Ishikawa (cell line): ENCODE results near the gene PTPRN2.

Source experiments
- CEBPB ChIP-seq: IDR thresholded peaks from 2 replicates; pipeline ENCODE4 v1.6.1; 2012
- EP300 ChIP-seq: IDR thresholded peaks from 2 replicates; pipeline ENCODE4 v1.6.1; 2012; ENCODE audit warnings: borderline replicate concordance
- FOXM1 ChIP-seq: IDR thresholded peaks from 2 replicates; pipeline ENCODE4 v1.6.1; 2012; ENCODE audit warnings: low read depth, borderline replicate concordance
- NFIC ChIP-seq: IDR thresholded peaks from 2 replicates; pipeline ENCODE4 v1.6.1; 2012
- TF ChIP-seq, protein P1 (sequence below): IDR thresholded peaks from 2 replicates; pipeline ENCODE4 v1.6.1; 2012; ENCODE audit warnings: low read depth, mild to moderate bottlenecking
- TF ChIP-seq, protein P2 (sequence below): IDR thresholded peaks from 2 replicates; pipeline ENCODE4 v1.6.1; 2012
- TF ChIP-seq, protein P3 (sequence below): IDR thresholded peaks from 2 replicates; pipeline ENCODE4 v1.6.1; 2012

DNA sequence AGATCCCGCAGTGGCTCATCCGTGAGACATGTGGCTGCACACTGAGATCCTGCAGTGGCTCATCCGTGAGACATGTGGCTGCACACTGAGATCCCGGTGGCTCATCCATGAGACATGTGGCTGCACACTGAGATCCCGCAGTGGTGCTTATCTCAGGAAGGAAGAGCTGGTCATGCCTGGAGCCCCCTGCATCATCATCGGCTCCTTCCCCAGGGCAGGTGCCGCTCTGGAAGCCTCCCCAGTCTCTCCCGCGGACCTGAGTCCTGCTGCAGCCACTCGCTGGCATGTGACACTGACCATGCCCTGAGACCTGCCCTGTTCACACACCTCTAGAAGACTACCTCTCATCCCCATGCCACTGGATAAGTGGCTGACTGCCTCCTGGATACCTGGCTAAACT is 181.3 kb downstream of the PTPRN2 start:
- TF ChIP-seq, protein P1, sequence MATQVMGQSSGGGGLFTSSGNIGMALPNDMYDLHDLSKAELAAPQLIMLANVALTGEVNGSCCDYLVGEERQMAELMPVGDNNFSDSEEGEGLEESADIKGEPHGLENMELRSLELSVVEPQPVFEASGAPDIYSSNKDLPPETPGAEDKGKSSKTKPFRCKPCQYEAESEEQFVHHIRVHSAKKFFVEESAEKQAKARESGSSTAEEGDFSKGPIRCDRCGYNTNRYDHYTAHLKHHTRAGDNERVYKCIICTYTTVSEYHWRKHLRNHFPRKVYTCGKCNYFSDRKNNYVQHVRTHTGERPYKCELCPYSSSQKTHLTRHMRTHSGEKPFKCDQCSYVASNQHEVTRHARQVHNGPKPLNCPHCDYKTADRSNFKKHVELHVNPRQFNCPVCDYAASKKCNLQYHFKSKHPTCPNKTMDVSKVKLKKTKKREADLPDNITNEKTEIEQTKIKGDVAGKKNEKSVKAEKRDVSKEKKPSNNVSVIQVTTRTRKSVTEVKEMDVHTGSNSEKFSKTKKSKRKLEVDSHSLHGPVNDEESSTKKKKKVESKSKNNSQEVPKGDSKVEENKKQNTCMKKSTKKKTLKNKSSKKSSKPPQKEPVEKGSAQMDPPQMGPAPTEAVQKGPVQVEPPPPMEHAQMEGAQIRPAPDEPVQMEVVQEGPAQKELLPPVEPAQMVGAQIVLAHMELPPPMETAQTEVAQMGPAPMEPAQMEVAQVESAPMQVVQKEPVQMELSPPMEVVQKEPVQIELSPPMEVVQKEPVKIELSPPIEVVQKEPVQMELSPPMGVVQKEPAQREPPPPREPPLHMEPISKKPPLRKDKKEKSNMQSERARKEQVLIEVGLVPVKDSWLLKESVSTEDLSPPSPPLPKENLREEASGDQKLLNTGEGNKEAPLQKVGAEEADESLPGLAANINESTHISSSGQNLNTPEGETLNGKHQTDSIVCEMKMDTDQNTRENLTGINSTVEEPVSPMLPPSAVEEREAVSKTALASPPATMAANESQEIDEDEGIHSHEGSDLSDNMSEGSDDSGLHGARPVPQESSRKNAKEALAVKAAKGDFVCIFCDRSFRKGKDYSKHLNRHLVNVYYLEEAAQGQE: no peak
- TF ChIP-seq, protein P2, sequence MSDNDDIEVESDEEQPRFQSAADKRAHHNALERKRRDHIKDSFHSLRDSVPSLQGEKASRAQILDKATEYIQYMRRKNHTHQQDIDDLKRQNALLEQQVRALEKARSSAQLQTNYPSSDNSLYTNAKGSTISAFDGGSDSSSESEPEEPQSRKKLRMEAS: no peak
- TF ChIP-seq, protein P3, sequence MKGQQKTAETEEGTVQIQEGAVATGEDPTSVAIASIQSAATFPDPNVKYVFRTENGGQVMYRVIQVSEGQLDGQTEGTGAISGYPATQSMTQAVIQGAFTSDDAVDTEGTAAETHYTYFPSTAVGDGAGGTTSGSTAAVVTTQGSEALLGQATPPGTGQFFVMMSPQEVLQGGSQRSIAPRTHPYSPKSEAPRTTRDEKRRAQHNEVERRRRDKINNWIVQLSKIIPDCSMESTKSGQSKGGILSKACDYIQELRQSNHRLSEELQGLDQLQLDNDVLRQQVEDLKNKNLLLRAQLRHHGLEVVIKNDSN: no peak
- no peak for TF ChIP-seq EP300
- TF ChIP-seq NFIC: no peak
- TF ChIP-seq CEBPB: no peak
- TF ChIP-seq FOXM1: no peak
